ENCODE data around the gene ZBTB20.

The ZBTB20 gene

GRCh38 chr3:114405202-114405990, 741.7 kb downstream of the ZBTB20 start:
- no peak for DNase-seq (ENCODE audit: low spot score)

GRCh38 chr3:114404590-114404989, 742.5 kb downstream of the ZBTB20 start:
- no peak for DNase-seq (ENCODE audit: low spot score)

- DNase-seq (ENCODE audit: low spot score) = no peak
Observed at GRCh38 chr3:114402838-114403237, 744.2 kb downstream of the ZBTB20 start.

GRCh38 chr3:114401346-114401745, 745.7 kb downstream of the ZBTB20 start:
- no peak for DNase-seq (ENCODE audit: low spot score)

GRCh38 chr3:114400371-114400770, 746.7 kb downstream of the ZBTB20 start:
- no peak for DNase-seq (ENCODE audit: low spot score)

GRCh38 chr3:114394551-114394950, 752.5 kb downstream of the ZBTB20 start:
- no peak for DNase-seq (ENCODE audit: low spot score)

- DNase-seq (ENCODE audit: low spot score) = no peak
Observed at GRCh38 chr3:114393367-114394072, 753.6 kb downstream of the ZBTB20 start.

GRCh38 chr3:114392831-114393230, 754.3 kb downstream of the ZBTB20 start:
- no peak for DNase-seq (ENCODE audit: low spot score)

GRCh38 chr3:114389156-114389555, 757.9 kb downstream of the ZBTB20 start:
- DNase-seq (ENCODE audit: low spot score) = no peak

GRCh38 chr3:114384558-114384903, 762.6 kb downstream of the ZBTB20 start:
- DNase-seq (ENCODE audit: low spot score) = no peak

GRCh38 chr3:114383875-114384557, 763.1 kb downstream of the ZBTB20 start:
- peak; percentile 80 for DNase-seq (ENCODE audit: low spot score)

DNA sequence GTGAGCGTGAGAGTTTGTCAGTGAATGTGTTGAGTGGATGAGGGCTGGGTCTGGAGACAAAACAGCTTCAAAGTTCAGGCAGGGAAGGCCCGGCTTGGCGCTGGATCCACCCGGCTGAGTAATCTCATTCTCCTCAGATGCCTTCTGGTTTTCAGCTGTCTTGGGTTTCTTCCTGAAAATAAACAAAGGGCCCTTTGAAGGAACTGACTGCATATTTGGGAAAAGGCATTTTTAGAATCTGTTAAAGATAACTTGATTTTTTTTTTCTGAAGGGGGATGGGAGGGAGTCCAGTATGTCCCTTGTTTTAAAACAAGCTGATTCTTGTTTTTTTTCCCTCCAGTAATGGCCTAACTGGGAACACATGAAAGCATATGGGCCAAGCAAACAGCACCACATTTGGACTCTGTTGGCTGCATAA, 766.8 kb downstream of the ZBTB20 start:
- peak; percentile 84 for DNase-seq (ENCODE audit: low spot score)

DNA sequence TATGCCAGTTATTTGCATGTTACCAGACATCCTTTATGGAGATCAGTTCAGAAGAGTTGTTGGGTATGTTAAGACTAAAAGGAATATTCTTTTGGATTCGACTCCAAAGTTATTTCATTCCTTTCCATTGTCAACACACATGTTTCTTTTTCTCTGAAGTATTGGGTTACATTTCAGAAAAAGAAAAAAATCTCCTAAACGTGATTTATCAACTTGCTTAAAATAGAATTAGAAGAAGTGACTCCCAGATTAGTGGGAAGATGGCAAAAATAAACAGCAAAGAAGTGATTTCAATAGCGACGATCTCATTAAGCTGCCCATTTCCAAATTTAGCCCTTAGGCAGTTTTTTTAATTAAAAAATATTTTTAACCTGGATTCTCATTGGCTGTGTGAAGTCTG, 767.8 kb downstream of the ZBTB20 start:
- no peak for DNase-seq (ENCODE audit: low spot score)

DNA sequence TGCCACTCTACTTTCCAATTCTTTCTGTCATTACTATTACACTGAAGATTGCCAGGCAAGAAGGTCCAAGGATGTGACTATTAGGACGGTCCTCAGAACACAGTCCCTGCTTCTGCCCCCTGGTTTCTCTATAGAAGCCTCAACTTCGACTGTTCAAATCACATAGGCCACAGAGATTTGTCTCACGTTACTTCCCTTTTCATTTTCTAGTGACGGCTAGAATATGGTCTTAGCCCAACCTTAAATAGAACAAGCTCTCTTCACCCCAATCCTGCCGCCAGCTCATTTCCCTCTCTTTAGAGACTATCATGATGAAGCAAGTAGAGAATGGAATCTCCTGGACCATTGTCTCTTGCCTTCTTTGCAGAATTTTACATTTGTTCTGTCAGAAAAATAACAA, 768.3 kb downstream of the ZBTB20 start:
- no peak for DNase-seq (ENCODE audit: low spot score)

DNA sequence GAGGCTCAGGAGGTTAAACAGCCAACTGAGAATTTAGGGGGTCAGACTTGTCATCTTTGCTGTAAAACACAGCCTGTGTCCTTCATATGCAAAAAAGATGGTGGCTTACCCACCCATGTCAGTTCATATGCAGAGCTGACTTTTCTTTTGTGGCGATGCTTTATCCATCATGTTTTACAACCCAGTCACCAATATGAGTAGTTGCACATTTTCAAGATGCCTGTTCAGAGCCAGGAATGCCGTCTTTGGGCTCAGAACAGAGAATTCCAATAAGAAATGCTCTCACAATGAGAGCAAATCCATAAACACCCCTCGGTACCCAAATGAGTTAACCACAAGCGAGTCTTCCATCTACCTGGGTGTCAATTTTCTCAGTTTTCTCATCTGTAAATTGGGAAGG, 769.7 kb downstream of the ZBTB20 start:
- DNase-seq (ENCODE audit: low spot score) = no peak

GRCh38 chr3:114376516-114377185, 770.4 kb downstream of the ZBTB20 start:
- no peak for DNase-seq (ENCODE audit: low spot score)

DNA sequence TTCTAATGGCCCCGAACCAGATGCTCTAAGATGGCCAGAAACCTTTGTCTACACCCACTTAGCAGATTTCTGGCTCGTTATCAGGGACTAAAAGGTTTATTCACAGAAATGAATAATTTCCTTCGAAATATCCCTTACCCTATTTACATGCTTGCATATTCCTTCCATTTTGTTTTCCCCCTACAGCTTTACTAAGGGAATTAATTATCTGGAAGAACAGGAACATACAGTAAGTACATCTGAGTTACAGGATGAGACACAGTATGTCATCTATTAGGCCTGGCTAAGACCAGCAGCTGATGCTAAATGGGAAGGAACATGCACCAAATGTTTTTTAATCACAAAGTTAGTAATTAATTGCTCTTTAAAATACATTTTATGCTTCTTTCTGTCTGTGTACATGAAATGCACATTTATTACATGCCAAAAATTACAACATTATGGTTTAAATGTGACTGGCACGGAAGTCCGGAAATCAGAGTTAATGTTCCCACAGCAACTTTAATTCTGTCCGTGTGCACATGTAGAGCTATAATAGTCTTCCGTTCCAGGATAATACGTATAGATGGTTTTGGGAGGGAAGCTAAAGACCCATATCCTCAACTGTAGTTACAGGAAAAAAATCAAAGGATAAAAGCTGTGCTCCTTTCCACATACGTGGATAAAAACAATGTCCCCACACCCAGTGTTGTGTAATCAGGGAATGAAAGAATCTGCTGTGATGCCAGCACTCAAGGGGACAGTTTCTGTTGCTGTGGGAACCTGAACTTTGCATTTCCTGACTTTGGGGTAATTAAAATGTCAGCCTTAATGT, 771.3 kb downstream of the ZBTB20 start:
- DNase-seq (ENCODE audit: low spot score) = peak; percentile 18

DNA sequence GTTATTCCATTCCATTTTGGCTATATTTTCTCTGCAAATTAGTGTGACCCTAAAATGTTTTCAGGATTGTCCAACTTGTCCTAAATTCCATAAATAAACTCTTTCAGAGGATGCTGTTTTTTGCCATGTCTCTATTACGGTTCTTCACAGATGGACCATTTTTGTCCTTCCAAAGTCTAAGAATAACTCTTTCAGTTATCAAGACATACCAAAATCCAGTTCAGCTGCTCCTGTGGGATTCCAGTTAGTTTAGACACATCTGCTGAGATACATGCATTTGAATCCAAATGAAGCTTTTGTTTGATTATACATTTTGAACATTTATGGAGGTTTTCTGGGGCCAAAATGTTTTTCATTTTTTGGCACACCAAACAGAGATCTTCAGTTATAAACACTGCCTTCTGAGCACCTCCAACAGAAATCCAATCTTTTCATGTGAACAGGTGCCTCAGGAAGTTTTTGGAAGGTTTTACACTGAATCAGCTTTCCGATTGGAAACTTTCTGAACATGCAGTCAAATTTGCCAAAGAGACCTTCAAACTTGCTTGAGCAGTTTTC, 772.6 kb downstream of the ZBTB20 start:
- DNase-seq (ENCODE audit: low spot score) = no peak

DNA sequence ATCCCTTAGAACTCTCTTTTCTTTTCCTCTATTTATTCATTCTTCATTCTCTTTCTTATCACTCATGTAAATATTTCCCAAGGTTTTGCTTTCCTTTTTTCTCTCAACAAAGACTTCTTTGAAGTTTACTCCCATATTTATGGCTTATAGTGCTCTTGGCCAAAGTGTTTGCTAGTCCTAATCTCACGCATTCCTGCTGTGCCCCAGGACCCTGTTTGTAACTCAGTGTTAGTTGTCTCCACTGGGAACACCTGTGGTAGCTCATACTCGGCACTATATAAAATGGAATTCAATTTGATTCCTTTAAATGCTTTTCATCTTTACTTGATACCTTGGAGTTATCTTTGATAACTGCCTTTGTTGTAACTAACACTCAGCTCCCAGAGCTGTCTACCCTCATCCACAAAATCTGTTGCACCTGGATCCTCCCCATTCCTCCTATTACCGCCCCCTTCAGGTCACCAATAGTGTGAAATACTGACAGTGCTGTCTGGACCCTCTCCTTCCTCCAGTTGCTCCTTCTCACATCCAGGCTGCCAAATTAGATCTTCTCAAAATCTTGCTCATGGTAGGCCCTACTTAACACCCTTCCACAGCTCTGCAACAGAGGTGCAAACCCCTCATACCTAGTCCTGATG, 776.4 kb downstream of the ZBTB20 start:
- no peak for DNase-seq (ENCODE audit: low spot score)

GRCh38 chr3:114365909-114366308, 781.2 kb downstream of the ZBTB20 start:
- no peak for DNase-seq (ENCODE audit: low spot score)
